ENCODE measurements around the gene TGFBR1. TPM values are rescaled to one million over a fixed set of nuclear protein-coding genes. Genes with fewer than 3 reads are reported as not detected.

Gene TGFBR1
- total RNA-seq, 1 donor = 114 TPM

GRCh38 chr9:99178912-99179872, 74.3 kb downstream of the TGFBR1 start:
- Histone ChIP-seq H3K9me3 (ENCODE audit: low read depth, low read length) (no peaks in the 10 kb centered on the region), H3K27ac (ENCODE audit: low read depth, low read length) (no peak overlapping the region), H3K4me2 (ENCODE audit: insufficient read depth, low read length) (no peak overlapping the region), H3K4me1 (ENCODE audit: insufficient read depth, low read length) (no peaks in the 10 kb centered on the region), H3K79me2 (ENCODE audit: insufficient read depth, low read length) (no peaks in the 10 kb centered on the region), H2AFZ (ENCODE audit: low read length) (no peak overlapping the region), H4K20me1 (ENCODE audit: insufficient read depth, low read length) (no peaks in the 10 kb centered on the region), H3K27me3 (ENCODE audit: insufficient read depth, low read length) (peaks cover 2% of the 10 kb centered on the region), H3K36me3 (ENCODE audit: insufficient read depth, low read length) (no peaks in the 10 kb centered on the region), H3K4me3 (ENCODE audit: insufficient read depth, low read length) (no peak overlapping the region)
- no peak for TF ChIP-seq CTCF (IDR thresholded peaks at IDR 0.05; ENCODE audit: extremely low read depth, low read depth, low read length)
- DNase-seq (ENCODE audit: insufficient read length, low spot score, missing footprints) = no peak

GRCh38 chr9:99180199-99180598, 75.3 kb downstream of the TGFBR1 start:
- H3K4me2 ChIP-seq (ENCODE audit: insufficient read depth, low read length) = no peak overlapping the region
- H3K4me1 ChIP-seq (ENCODE audit: insufficient read depth, low read length) = peaks cover 7% of the 10 kb centered on the region
- no peak overlapping the region for H3K4me3 ChIP-seq (ENCODE audit: insufficient read depth, low read length)
- no peak for DNase-seq (ENCODE audit: insufficient read length, low spot score, missing footprints)
- no peaks in the 10 kb centered on the region for H3K79me2 ChIP-seq (ENCODE audit: insufficient read depth, low read length)
- no peaks in the 10 kb centered on the region for H4K20me1 ChIP-seq (ENCODE audit: insufficient read depth, low read length)
- no peak for TF ChIP-seq CTCF (IDR thresholded peaks at IDR 0.05; ENCODE audit: extremely low read depth, low read depth, low read length)
- no peak overlapping the region for H2AFZ ChIP-seq (ENCODE audit: low read length)
- H3K27ac ChIP-seq (ENCODE audit: low read depth, low read length) = no peak overlapping the region
- no peaks in the 10 kb centered on the region for H3K36me3 ChIP-seq (ENCODE audit: insufficient read depth, low read length)
- no peaks in the 10 kb centered on the region for H3K9me3 ChIP-seq (ENCODE audit: low read depth, low read length)
- no peaks in the 10 kb centered on the region for H3K27me3 ChIP-seq (ENCODE audit: insufficient read depth, low read length)

GRCh38 chr9:99180662-99181061, 75.7 kb downstream of the TGFBR1 start:
- Histone ChIP-seq H3K4me3 (ENCODE audit: insufficient read depth, low read length) (no peak overlapping the region), H4K20me1 (ENCODE audit: insufficient read depth, low read length) (no peaks in the 10 kb centered on the region), H2AFZ (ENCODE audit: low read length) (no peak overlapping the region), H3K27ac (ENCODE audit: low read depth, low read length) (no peak overlapping the region), H3K9me3 (ENCODE audit: low read depth, low read length) (no peaks in the 10 kb centered on the region), H3K4me1 (ENCODE audit: insufficient read depth, low read length) (peaks cover 7% of the 10 kb centered on the region), H3K4me2 (ENCODE audit: insufficient read depth, low read length) (no peak overlapping the region), H3K27me3 (ENCODE audit: insufficient read depth, low read length) (peaks cover 2% of the 10 kb centered on the region), H3K36me3 (ENCODE audit: insufficient read depth, low read length) (no peaks in the 10 kb centered on the region), H3K79me2 (ENCODE audit: insufficient read depth, low read length) (no peaks in the 10 kb centered on the region)
- TF ChIP-seq CTCF (IDR thresholded peaks at IDR 0.05; ENCODE audit: extremely low read depth, low read depth, low read length) = no peak
- no peak for DNase-seq (ENCODE audit: insufficient read length, low spot score, missing footprints)

- H3K27me3 ChIP-seq (ENCODE audit: insufficient read depth, low read length) = peaks cover 4% of the 10 kb centered on the region
- H4K20me1 ChIP-seq (ENCODE audit: insufficient read depth, low read length) = no peaks in the 10 kb centered on the region
- H3K9me3 ChIP-seq (ENCODE audit: low read depth, low read length) = no peaks in the 10 kb centered on the region
- no peaks in the 10 kb centered on the region for H3K36me3 ChIP-seq (ENCODE audit: insufficient read depth, low read length)
- DNase-seq (ENCODE audit: insufficient read length, low spot score, missing footprints) = no peak
- H3K4me3 ChIP-seq (ENCODE audit: insufficient read depth, low read length) = no peak overlapping the region
- no peak for TF ChIP-seq CTCF (IDR thresholded peaks at IDR 0.05; ENCODE audit: extremely low read depth, low read depth, low read length)
- no peak overlapping the region for H3K27ac ChIP-seq (ENCODE audit: low read depth, low read length)
- no peaks in the 10 kb centered on the region for H3K79me2 ChIP-seq (ENCODE audit: insufficient read depth, low read length)
- H3K4me2 ChIP-seq (ENCODE audit: insufficient read depth, low read length) = no peak overlapping the region
- peaks cover 7% of the 10 kb centered on the region for H3K4me1 ChIP-seq (ENCODE audit: insufficient read depth, low read length)
- no peak overlapping the region for H2AFZ ChIP-seq (ENCODE audit: low read length)
These were observed 76.3 kb downstream of the TGFBR1 start for GRCh38 chr9:99181206-99181605.
